Activated T-helper 1 cell treated with anti-CD3 and anti-CD28 coated beads, Interleukin-2, amount 50 U/mL, for 16 hours (primary cell): Measurements from ENCODE around the gene BCKDK.

Experiments used
- DNase-seq, 2 donors: peaks; one replicate each; pipeline ENCODE4 v3.0.0-alpha.2; 2020; ENCODE audit warnings: low read depth in 1 of 2, low spot score in 1 of 2

Gene BCKDK

DNA sequence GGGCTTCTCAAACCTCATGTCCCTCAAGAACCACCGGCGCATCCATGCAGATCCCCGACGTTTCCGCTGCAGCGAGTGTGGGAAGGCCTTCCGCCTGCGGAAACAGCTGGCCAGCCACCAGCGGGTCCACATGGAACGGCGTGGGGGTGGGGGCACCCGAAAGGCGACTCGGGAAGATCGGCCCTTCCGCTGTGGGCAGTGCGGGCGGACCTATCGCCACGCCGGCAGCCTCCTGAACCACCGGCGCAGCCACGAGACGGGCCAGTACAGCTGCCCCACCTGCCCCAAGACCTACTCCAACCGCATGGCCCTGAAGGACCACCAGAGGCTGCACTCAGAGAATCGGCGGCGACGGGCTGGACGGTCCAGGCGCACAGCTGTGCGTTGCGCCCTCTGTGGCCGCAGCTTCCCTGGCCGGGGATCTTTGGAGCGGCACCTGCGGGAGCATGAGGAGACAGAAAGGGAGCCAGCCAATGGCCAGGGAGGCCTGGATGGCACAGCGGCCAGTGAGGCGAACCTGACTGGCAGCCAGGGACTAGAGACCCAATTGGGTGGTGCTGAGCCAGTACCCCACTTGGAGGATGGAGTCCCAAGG, 28.1 kb upstream of the BCKDK start:
- no peak for DNase-seq

DNA sequence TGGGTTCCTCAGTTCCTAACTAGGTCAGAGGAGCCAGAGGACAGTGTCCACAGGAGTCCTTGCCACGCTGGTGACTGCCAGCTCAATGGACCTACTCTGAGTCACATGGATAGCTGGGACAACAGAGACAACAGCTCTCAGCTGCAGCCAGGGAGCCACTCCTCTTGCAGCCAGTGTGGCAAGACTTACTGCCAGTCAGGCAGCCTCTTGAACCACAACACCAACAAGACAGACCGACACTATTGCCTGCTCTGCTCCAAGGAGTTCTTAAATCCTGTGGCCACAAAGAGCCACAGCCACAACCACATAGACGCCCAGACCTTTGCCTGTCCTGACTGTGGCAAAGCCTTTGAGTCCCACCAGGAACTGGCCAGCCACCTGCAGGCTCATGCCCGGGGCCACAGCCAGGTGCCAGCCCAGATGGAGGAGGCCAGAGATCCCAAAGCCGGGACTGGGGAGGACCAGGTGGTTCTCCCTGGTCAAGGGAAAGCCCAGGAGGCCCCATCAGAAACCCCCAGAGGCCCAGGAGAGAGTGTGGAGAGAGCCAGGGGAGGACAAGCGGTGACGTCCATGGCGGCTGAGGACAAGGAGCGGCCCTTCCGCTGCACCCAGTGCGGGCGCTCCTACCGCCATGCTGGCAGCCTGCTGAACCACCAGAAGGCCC, 27.3 kb upstream of the BCKDK start:
- no peak for DNase-seq

DNA sequence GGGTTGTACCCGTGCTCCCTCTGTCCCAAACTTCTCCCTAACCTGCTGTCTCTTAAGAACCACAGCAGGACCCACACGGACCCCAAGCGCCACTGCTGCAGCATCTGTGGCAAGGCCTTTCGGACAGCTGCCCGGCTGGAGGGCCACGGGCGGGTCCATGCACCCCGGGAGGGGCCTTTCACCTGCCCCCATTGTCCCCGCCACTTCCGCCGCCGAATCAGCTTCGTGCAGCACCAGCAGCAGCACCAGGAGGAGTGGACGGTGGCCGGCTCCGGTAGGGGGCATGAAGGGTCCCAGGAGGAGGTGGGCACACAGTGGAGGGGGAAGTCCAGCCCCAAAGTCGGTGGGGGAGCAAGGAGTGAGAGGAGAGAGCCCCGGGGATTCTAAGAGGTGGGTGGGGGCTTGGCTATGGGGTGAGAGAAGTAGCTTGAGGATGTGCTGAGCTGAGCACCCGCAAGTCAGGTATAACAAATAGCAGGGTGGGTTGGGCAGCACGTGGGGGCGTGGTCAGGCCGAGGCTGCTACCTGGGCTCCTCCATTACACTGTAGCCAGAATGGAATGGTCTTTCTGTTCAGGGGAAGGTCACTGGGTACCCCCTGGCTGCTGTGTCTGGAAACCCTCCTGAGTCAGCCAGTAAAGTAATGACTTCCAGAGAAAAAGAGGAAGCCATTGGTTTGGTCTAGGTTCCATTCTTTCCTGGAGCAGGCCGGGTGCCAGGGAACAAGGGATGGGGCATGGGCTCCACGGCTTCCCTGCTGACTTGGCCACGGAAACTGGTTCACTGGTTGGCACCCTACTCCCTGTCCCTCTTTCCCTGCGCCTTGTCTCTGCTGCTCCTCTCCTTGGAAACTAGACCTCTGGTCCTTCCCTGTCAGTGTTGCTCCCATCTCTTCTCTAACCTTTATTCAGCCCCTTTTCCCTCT, 26.5 kb upstream of the BCKDK start:
- DNase-seq = no peak

DNA sequence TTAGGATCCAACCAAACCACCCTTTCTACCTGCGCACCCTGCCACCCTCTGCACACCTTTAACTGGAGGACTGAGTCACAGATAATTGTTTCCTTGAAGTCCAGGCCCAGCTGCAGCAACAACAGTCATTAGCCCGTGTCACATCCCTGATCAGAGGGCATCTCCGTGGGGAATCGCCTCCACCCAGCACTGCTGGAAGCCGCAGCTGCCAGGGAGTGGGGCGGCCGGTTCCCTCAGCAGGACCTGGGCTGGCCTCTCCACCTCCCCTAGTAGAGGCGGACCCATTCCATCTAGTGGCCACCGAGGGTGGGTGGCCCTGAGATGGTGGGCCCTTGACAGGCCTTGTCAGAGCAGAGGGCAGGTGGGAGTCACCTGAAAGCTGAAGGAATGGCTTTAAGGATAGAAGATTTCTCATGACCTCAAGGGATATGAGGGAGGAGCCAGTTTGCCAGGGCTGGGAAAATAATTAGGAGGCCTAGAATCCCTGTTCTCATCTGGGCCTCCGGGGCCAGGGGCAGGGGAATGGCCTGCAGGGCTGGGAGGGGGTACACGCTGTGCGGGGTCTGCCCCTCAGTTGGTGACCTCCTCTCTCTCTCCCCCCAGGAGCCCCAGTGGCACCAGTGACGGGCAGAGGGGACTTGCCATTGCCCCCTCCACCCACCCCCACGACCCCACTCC, 25.7 kb upstream of the BCKDK start:
- no peak for DNase-seq

DNA sequence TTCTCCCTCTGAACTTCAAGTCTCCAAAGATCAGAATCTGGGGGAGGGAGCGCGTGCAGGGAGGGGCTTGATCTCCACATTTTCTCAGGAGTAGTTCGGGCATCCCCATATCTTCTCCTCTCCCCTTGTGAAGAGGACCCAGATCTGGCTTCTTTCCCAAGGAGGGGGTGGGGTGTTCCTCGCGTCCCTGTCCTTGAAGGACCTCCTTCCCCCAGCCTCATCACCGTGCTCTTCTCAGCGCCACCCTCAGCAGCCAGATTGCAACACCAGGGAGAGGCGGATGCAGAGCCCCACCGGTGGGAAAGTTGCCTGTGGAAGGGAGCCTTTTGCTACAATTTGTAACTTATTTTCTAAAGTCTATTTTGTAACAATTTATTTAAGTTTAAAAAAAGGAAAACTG, 25.1 kb upstream of the BCKDK start:
- DNase-seq = no peak

DNA sequence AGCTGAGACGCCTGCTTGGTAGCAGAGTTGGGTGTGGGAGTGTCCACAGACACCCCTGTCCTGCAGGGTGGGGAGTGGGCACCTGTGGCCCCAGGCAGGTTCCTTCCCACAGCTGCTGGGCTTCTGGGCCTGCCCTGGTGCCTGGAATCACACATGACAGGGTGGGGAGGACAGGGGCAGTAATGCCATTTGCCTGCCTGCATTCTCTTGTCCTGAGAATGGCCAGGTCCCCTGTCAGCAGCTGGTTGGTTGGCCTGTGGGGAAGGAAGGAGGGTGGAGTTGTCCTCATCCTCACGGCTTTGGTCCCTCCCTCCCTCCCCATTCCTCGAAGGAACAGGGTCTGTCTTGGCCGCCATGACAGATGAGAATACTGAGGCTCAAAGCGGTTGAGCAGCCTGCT, 24.6 kb upstream of the BCKDK start:
- DNase-seq = no peak

DNA sequence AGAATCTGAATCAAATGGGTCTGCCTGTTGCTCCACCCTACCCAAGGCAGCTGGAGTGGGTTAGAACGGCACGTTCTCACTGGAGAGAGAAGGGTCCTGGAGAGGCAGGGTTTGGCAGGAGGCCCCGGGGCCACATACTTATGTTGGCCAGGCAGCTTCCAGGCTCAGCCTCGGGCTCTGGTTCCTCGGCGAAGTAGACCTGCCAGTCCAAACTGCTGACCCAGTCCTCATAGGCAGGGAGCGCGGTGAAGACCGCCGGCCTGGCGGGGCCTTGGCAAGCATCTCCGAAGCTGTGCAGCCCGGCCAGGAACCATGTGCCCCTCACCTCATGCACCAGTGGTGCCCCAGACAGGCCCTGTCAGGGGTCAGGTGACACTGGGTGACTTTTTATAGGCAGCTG, 24.2 kb upstream of the BCKDK start:
- DNase-seq = no peak

DNA sequence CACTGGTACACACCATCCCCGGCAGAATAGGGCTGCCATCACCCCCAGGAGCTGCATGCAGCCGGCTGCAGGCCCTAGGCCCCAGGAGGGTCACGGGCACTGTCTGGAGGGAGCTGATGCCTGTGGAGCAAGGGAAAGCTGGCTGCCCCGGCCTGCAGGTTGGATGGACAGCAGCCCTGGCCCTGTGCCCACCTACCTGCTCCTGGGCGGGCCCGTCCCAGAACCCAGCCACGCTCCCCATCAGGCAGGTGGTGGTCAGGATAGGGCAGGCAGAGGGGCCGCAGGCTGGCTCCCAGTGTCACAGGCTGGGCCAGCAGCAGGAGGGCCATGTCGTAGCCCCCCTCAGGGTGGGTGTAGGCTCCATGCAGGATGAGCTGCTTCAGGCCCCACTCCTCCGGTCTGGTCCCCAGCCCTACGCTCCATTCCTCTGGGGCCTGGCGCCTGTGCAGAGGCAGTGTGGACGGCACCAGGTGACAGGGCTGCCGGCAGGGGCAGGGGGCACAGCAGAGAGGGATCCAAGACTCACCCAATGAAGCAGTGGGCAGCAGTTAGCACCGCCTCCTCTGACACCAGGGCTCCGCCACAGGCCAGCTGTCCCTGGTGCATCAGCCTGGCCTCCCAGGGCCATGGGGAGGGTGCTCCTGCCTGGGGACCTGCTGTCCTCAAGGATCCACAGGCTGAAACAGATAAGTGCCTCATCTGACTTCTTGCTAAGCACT, 23.4 kb upstream of the BCKDK start:
- no peak for DNase-seq

DNA sequence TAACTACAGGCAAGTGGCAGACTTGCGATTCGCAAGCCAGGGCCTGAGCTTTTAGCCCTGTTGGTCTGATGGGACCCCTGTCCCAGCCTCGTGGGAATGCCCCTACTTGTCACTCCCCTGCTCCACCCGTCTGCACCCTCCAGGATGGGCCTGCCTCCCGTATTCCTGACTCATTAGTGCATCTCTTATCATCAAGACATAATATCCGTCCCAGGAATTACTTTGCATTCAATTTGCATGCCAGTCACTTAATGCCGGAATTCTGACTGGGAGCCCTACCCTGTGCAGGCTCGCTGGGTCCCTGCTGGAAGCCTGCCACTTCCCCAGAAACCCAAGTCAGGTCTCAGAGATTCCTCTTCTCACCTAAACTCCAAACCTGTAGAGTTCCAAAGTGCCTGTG, 22.8 kb upstream of the BCKDK start:
- DNase-seq = no peak

DNA sequence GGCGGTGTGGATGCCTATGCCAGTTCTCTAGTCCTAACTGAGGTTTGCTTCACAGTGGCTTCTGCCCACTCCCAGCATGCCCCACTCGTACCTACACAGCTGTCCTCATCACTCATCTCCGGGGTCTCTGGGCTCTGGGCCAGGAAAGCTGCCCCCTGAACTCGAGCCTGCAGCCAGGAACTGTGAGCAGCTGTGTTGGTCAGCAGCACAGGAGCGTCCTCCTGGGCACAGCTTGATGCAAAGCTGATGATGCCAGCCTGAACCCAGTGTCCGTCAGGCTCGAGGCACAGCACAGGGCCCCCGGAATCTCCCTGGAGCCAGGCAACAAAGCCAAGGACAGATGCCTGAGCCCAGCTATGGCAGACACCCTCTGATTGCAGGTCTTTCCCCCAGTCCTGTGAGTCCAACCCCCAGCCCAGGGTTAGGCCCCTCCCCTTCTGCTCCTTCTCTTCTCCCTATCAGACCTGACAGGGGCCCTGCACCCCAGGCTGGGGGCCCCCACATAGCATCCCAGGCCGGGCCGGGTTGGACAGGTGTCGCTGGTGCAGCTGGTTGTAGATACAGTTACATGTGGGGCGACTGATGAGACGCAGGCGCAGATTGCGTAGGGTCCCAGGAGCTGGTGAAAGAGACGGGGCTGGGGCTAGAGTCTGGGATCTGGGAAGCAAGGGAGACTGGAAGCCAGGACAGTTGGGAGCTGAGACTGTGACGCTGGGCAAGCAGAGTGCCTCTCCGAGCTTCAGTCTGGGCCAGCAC, 22.1 kb upstream of the BCKDK start:
- no peak for DNase-seq

DNA sequence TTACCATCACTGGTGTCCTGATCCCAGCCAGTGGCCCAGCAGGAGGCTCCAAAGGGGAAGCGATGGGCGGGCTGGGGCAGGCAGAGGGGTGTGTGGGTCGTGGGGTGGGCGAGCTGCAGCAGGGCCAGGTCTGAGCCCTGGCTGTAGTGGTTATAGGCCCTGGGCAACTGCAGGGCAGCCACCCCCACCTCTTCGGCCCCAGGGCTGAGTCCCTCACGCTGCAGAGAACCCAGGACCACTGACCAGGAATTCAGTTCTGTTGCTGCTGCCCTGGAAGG, 21.6 kb upstream of the BCKDK start:
- DNase-seq = no peak

DNA sequence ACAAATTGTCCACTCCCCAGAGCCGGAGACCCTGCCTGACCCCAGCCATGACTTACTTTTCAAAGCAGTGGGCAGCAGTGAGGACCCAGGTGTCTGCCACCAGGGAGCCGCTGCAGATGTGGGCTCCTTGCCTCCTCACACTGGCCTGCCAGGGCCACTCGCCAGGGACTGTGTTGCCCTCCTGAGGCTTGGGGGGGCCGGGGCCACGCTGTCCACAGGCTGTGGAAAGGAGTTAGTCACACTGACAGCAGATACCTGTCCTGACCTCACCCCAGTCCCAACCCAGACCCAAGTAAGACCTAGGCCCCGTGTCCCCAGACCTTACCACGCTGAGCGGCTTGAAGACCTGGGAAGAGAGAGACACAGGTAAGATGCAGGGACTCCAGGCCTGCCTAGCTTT, 20.7 kb upstream of the BCKDK start:
- no peak for DNase-seq

DNA sequence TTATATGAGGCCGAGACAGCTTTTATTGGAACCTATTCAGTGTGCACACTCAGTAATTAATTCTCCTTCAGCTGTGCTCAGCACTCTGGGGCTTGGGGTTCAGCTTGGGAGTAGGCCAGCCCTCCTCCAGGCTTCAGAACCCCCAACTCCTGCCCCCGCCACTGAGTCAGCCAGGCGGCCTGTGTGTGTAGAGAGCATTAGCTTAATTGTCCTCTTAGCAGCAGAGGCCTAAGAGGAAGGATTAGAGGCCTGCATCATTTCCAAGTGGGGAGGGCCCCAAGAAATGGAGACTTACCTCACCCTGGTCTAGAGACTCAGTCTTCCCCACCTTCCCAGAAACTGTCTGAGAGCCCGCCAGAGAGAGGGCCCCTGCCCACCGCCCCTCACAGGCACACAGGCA, 20.2 kb upstream of the BCKDK start:
- DNase-seq = no peak

DNA sequence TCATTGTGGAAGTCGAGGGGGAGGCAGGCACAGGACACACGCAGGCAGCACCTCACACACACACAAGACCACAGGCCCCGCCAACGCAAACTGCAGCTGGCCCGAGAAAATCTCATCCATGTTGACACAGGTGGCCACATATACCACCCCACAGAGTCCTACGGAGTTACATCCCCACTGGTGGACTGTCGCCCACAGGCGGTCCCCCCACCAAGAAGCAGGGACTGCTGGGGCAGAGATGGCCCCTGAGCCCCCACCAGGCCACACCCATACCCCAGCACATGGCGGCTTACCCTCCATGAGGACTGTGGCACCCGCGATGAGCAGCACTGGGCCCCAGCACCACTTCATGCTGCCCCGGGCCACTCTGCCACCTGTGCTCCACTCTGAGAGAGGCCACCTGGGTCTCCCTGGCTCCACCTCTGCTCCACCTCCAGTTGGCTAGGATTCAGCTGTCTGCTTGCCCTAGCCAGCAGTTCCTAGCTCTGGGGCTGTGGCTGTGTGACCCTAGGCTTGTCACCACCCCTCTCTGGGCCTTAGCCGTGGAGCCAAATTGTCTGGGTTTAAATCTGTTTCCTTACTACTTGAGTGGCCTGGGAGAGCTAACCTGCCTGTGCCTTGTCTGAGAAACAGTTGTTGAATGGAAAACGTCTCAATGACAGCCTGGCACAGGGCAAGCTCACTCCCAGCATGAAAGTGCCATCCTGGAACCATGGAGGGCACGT, 19.6 kb upstream of the BCKDK start, which contains the start of gene PRSS53:
Gene PRSS53, minus strand, starts transcription at position 485 of the 725 bp plus-strand sequence. Its CDS starts 134 bp downstream, at position 351.
- DNase-seq = no peak

DNA sequence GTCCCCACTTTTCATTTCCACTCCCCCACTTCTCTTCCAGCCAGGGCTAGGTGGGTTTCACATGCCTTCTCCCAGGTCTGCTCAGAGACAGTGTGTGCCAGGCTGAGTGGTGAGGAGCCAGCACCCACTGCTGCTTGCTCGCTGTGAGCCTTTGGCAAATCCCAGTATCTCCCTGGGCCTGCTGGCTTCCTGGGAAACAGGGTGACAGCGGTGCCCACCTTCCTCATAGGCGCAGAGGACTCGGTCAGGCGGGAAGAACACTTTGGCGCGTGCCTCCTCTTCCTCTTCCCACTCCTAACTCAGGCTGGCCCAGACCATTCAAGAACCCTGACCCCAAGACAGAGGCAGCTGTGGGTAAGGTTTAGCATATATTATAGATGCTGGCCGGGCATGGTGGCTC, 19.0 kb upstream of the BCKDK start:
- DNase-seq = no peak

DNA sequence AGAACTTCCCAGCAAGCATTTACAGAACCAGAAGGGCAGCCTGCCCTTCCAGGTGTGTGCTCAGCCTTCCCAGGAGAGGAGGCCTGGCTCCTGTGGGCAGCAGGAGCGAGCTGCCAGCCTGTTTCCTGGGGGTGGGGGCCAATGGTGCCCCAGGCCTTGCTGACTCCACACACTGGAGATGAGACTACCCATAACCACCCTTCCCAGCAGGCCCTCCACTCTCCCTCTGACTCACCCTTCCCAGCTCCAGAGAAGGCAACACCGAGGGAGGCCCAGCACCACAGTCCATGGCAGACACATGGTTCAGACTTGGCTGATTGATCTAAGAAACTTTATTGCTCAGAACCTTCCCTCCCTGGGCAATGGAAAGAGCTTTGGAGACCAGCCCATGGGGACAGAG, 17.6 kb upstream of the BCKDK start:
- no peak for DNase-seq

DNA sequence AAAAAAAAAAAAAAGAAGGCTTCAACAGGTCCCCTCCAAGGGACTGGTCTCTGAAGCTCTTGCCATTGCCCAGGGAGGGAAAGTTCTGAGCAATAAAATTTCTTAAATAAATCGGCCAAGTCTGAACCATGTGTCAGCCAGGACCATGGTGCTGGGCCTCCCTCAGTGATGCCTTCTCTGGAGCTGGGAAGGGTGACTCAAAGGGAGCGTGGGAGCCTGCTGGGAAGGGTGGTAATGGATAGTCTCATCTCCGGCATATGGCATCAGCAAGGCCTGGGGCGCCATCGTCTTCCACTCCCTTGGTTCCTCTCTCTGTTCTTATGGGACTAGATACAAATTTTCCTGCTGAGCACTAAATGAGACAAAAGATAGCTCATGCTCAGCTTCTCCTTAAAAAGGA, 15.9 kb upstream of the BCKDK start:
- DNase-seq = no peak

DNA sequence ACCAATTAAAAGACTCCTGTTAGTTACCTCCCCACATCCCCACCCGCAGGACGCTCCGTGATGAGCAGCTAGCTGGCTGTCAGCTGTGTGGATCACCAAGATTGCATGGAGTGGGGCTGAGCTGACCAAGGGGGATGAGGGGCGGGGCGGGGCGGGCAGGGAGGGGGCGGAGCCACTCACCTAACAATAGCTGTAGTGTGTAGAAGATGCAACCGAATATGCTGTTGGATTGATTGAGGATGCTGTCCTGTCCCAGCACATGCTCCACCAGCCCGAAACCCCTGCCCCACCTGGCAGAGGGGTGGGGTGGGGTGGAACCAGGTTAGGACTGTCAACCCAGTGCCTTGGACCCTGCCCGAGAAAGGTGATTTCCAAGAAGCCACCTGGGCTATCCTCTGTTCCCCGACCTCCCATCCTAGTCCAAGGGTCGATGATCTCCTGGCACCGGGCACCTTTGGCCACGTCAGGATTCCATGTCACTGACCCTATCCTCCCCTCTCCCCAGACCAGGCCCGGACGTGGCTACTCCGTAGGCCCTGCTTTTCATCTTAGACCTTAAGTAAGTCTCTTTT, 15.0 kb upstream of the BCKDK start:
- no peak for DNase-seq

DNA sequence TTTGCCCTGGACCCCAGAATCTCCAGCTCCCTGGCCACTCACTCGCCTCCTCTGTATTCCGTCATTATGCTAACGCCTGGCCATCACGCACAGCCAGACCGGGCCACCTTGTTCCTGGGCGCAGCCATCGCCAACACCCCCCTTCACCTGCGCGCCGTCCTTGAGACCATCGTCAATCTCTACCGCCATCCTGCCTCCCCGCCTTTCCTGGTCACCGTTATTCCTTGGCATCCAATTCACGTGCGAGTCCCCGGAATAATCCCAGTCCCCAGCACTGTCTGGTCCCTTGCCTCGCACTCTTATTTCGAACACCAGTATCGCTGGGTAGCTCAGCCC, 14.1 kb upstream of the BCKDK start:
- DNase-seq = no peak
